Measurements from ENCODE around the gene VHLL. TPM values are rescaled to one million over a fixed set of nuclear protein-coding genes. Genes with fewer than 3 reads are reported as not detected.

The VHLL gene
- total RNA-seq, 1 experiment from 2014 or later, result 0.49 TPM

- DNase-seq (ENCODE audit: unreplicated experiment), result no peak
- Mint-ChIP-seq H3K4me3 (ENCODE audit: unreplicated experiment) (no peak overlapping the region), H3K27me3 (ENCODE audit: insufficient read depth, unreplicated experiment) (no peaks in the 10 kb centered on the region), H3K27ac (ENCODE audit: low read depth, unreplicated experiment) (no peak overlapping the region), H3K36me3 (ENCODE audit: insufficient read depth, unreplicated experiment) (no peaks in the 10 kb centered on the region), H3K4me1 (ENCODE audit: insufficient read depth, unreplicated experiment) (no peaks in the 10 kb centered on the region), H3K9me3 (ENCODE audit: unreplicated experiment) (no peaks in the 10 kb centered on the region)
- CTCF ChIA-PET, result interaction anchor here (0.5 to 4.8 kb wide), 14 partner anchors 8 to 382 kb away, joined by 3 to 38 read pairs (median 3); no protein-coding TSS in a partner anchor
- intact Hi-C loops (cut with micrococcal nuclease), result no loop called here
- POLR2A ChIA-PET, result interaction anchor here (0.6 to 0.8 kb wide), 2 partner anchors 11 to 32 kb away, joined by 3 read pairs; no protein-coding TSS in a partner anchor
- TF ChIP-seq CTCF (IDR thresholded peaks at IDR 0.05; ENCODE audit: unreplicated experiment), result no peak
- BruUV-seq (replicated peaks), result no TSS peak
Observed at GRCh38 chr1:156344409-156344808, 45.3 kb upstream of the VHLL start.

DNA sequence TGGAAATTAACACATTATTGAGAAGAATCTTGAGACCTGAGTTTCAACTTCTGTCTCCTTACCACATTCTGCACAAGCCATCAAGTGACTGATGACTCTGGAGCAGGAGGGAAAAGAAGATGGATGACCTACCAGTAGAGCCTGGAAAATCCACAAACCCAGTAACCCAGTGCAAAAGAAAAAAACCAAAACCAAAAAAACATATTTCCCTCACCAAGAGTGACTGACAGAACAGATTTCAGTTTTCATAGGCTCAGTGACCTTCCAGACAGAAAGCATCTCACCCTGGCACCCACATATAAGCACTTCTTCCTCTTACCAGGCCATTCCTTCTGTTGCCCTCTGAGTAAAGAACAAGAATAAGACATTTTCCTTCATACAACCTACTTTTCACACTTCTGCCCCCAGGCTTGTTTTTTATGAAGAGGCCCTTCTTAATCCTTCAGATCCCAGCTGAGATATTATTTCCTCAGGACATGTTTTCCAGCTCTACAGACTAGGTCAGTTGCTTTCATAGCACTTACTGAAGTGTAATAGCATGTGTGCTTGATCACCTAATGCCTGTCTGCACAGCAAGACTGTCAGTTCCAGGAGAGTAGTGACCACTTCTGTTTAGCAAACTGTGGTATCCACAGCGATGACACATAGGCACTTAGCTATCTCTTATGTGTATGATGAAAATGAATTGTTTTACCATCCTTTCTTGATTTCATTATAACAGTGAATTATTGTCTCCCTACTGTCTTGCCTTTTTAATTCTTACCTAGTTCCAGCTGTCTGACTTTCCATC lies 43.3 kb upstream of the VHLL start:
- no peaks in the 10 kb centered on the region for H3K4me1 Mint-ChIP-seq (ENCODE audit: insufficient read depth, unreplicated experiment)
- no peak for TF ChIP-seq CTCF (IDR thresholded peaks at IDR 0.05; ENCODE audit: unreplicated experiment)
- H3K27me3 Mint-ChIP-seq (ENCODE audit: insufficient read depth, unreplicated experiment), result no peaks in the 10 kb centered on the region
- no peaks in the 10 kb centered on the region for H3K36me3 Mint-ChIP-seq (ENCODE audit: insufficient read depth, unreplicated experiment)
- no peak for DNase-seq (ENCODE audit: unreplicated experiment)
- intact Hi-C loops (cut with micrococcal nuclease), result no loop called here
- no TSS peak for BruUV-seq (replicated peaks)
- CTCF ChIA-PET, result interaction anchor here (0.6 to 2.4 kb wide), 6 partner anchors 16 to 283 kb away, joined by 3 to 11 read pairs (median 3); no protein-coding TSS in a partner anchor
- H3K4me3 Mint-ChIP-seq (ENCODE audit: unreplicated experiment), result no peak overlapping the region
- H3K9me3 Mint-ChIP-seq (ENCODE audit: unreplicated experiment), result no peaks in the 10 kb centered on the region
- no peak overlapping the region for H3K27ac Mint-ChIP-seq (ENCODE audit: low read depth, unreplicated experiment)
- POLR2A ChIA-PET, result interaction anchor here (0.6 to 1.5 kb wide), 2 partner anchors 60 to 77 kb away, joined by 3 to 5 read pairs; partner anchors contain the start of gene SMG5

GRCh38 chr1:156338180-156338976 lies 39.3 kb upstream of the VHLL start, which contains the start of the genes CCT3 and TSACC:
TSS of gene CCT3 (minus strand) at chr1:156338292. CDS start at chr1:156338184, 108 bp downstream.
TSS of gene TSACC (plus strand) at chr1:156338526. CDS start at chr1:156339758, 1,232 bp downstream.
- peak within 1 kb of the TSS; percentile 76 for H3K27ac Mint-ChIP-seq (ENCODE audit: low read depth, unreplicated experiment)
- H3K36me3 Mint-ChIP-seq (ENCODE audit: insufficient read depth, unreplicated experiment), result peaks cover 36% of the 10 kb centered on the region
- H3K9me3 Mint-ChIP-seq (ENCODE audit: unreplicated experiment), result no peaks in the 10 kb centered on the region
- H3K4me3 Mint-ChIP-seq (ENCODE audit: unreplicated experiment), result peak within 1 kb of the TSS; percentile 96
- H3K4me1 Mint-ChIP-seq (ENCODE audit: insufficient read depth, unreplicated experiment), result peaks cover 24% of the 10 kb centered on the region
- no peaks in the 10 kb centered on the region for H3K27me3 Mint-ChIP-seq (ENCODE audit: insufficient read depth, unreplicated experiment)
- TF ChIP-seq CTCF (IDR thresholded peaks at IDR 0.05; ENCODE audit: unreplicated experiment), result no peak
- peak; percentile 100 for DNase-seq (ENCODE audit: unreplicated experiment)
- BruUV-seq (replicated peaks), result no TSS peak
- ChIA-PET CTCF (interaction anchor here (0.7 to 10.0 kb wide), 6 partner anchors 17 to 388 kb away, joined by 3 to 152 read pairs (median 4); no protein-coding TSS in a partner anchor), POLR2A (interaction anchor here (0.6 to 3.1 kb wide), 24 partner anchors 9 to 429 kb away, joined by 3 to 39 read pairs (median 4); partner anchors contain the start of genes GLMP, MEF2D, MRPL24 and PRCC)
- intact Hi-C loops (cut with micrococcal nuclease), result no loop called here
